ENCODE results near the gene SPX. TPM values are rescaled to one million over a fixed set of nuclear protein-coding genes. Genes with fewer than 3 reads are reported as not detected.

Gene SPX
- 2.0 and 8.3 TPM in 2 replicates for total RNA-seq

DNA sequence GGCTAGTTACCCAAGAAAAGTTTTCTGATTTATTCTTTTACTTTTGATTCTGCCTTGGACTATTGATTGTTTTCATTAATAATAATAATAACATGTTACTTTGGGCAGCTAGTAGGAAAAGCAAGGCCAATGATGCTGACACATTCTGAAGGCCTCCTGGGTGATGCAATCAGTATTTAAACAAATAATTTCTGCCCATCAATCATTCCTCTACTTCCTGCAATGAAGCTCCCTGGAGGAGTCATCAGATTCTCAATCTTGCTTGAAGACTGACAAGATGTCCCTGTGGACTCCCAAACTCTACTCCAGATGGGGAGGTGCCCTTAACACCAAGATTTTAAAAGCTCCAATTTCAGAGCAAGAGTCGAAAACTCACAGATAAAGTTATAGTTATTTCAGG lies at the start of gene SPX:
Gene SPX, plus strand, starts transcription at position 244 of the 400 bp plus-strand sequence. CDS start 177 bp downstream, outside the sequence.

DNA sequence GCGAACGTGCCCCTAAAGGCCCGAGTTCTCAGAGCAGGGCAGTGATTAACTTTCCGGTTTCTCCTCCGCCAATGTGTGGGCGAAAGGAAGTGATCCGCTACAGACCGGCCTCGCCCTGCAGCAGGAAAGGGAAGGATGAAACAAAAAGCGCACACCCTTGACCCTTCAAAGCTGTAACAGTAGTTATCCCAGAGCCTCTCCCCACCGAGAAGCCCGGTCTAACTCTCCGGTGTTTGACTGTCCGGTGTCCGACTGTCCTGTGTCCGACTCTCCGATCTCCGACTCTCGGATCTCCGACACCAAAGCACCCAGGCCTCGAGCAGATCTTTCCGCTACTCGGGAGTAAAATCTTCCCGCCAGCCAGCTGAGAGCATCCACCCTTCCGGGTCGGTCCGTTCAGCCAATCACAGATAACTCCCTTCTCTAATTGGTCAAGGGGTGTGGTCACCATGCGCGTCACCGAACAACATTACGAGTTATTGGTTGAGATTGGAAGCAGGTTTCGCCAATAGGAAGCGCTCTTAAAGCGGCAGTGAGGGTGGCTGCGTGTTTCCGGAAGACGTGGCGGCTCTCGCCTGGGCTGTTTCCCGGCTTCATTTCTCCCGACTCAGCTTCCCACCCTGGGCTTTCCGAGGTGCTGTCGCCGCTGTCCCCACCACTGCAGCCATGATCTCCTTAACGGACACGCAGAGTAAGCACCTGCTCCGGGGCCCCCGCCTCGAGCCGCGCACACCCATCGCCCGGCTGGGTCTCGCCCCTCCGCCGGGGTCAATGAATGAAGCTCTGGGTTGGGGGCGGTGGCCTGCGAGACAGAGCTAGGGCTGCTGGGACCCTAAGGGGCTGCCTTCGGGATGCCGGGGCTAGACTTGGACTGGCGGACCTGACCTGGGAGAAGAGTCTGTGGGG lies 24.6 kb upstream of the SPX start, which contains the start of the genes GOLT1B and RECQL:
Gene GOLT1B, plus strand, starts transcription at position 532 of the 906 bp plus-strand sequence. Its CDS starts 135 bp downstream, at position 667.
Gene RECQL, minus strand, starts transcription at position 378 of the 906 bp plus-strand sequence. CDS start 2,065 bp downstream, outside the sequence.

Other genes starting within 250 kb of the SPX start
- not detected in 2 replicates for gene SLCO1A2, start 191.4 kb upstream of the SPX start, total RNA-seq
- not detected in 2 replicates for gene IAPP, start 153.4 kb upstream of the SPX start, total RNA-seq
- gene PYROXD1, start 88.6 kb upstream of the SPX start, total RNA-seq, result 9.9 and 11.6 TPM in 2 replicates
- gene RECQL, start 24.7 kb upstream of the SPX start, total RNA-seq, result 35.3 and 38.1 TPM in 2 replicates
- gene GOLT1B, start 24.5 kb upstream of the SPX start, total RNA-seq, result 19.9 and 24.5 TPM in 2 replicates
- gene GYS2, start 78.6 kb downstream of the SPX start, total RNA-seq, result not detected in 2 replicates
- gene LDHB, start 131.5 kb downstream of the SPX start, total RNA-seq, result 851 and 1,027 TPM in 2 replicates
- 0.14 and 0.33 TPM in 2 replicates for gene KCNJ8, start 248.4 kb downstream of the SPX start, total RNA-seq